HG03432 (cell line): ENCODE results near the gene PTPN5.

Experiments used
- ATAC-seq: cut with Tn5 transposase; IDR thresholded peaks from one replicate; pipeline ENCODE4 v1.9.1; 2021; ENCODE audit warnings: mild to moderate bottlenecking, moderate library complexity; ENCODE audit not compliant: unreplicated experiment

Gene PTPN5

DNA sequence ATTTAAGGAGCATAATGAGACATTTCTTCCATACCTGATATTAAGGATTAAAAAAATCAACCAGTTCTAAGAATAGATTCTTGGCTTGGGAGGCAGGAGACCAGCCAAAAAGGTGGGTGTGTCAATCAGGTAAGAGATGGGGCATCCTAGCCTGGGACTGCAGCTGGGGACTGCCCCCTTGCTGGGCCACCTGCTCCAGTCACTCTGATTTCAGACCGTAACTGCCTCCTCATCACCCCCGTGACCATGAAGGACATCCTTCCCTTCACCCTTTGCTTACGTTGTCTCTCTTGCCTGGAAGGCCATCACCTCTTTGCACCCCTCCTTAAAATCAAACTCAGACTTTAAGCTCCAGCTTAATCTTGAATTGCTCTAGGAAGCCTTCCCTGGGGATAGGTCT lies 17.9 kb downstream of the PTPN5 start:
- no peak for ATAC-seq

DNA sequence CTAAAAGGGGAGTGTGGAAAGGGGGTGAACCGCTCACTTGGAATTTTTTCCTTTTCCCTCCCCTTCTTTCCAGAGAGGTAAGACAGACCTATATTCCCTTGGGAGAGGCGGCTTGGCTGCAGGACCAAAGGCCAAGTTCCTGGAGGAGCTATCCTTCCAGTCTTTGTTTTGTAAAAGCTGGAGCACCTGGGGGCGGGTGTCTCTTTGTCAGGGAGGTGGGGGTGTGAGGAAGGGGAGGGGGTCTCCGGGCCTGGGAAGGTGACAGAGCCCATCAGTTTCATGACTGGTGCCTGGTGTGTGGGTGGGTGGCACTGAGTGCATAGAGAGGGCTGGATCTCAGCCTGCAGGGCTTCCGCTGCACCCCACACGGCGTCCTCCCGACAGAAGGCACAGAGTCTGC lies 18.5 kb downstream of the PTPN5 start:
- ATAC-seq: no peak

DNA sequence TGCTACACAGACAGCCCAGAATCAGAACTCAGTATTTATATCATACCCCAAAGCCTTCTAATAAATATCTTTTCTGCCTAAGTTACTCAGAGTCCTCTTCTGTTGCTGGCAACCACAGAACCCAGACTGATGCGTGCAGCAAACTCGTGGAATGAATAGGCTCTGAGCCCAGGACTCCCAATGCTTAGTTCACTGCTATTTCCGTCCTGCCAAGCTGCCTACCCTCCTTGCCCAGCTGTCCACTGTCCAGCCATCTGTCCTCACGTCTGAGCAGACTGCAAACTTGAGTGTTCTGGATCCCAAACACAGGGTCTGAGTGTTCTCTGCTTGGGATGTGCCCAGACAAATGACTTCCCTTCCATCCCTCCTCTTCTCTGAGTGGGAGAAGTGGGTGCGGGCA lies 19.4 kb downstream of the PTPN5 start:
- ATAC-seq: no peak

DNA sequence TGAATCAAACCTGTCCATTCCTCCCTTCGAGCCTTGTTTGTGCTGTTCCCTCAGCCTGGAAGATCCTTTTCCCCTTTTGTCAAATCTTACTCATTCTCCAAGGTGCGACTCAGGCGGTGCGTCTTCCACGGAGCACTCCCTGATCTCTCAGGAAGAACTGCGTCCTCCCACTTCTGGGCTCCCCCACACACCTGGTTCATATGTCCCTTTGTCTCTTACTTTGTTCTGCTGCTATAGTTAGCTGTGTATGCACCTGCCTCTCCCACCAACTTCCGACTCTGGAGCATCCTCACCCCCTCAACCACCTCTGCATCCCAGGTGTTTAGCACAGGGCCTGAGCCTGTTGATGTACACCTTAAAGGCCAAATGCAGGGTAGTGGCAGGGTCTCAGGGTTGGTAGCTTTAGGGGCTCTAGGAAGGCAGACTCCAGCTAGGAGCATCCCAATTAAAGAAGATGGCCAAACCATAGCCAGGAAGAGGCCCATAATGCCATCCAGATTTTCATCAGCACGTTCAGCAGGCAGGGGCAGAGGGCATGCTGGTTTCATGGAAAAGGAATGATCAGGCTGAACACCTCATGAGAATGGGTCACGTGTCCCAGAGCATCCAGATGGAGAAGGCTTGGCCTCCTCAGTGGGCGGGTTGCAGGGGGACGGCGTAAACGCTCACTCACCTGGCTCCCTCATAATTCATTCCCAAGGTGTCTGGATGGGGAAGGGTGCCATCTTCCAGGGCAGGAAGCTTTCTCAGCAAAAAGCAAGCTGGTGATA lies 20.1 kb downstream of the PTPN5 start:
- no peak for ATAC-seq

DNA sequence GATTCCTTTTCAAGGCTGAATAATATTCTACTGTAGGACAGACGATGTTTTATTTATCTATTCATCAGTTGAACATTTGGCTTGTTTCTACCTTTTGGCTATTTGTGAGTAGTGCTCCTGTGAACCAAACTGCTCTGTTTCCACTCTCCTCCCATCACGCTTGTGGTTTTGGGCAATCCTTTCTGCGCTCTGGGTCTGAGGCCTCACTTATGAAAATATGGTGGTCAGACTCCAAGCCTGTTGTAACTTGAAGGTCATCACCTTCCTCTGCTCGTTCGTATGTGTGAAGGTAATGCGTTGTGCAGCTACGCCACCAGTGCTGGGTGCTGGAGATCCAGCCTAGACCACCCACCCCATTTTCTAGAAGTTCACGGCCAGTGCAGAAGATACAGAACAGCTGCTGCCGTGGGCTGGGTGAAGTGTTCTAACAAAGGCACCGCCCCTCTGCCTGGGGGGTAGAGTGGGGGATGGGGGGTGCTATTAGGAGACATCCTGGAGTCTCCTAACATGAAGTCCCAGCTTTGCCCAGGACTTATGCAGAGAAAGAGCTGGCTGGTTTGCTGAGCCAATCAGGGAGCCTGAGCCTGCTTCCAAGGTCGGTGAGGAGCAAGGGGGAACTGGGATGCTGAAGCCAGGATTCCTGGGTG lies 21.0 kb downstream of the PTPN5 start:
- no peak for ATAC-seq

DNA sequence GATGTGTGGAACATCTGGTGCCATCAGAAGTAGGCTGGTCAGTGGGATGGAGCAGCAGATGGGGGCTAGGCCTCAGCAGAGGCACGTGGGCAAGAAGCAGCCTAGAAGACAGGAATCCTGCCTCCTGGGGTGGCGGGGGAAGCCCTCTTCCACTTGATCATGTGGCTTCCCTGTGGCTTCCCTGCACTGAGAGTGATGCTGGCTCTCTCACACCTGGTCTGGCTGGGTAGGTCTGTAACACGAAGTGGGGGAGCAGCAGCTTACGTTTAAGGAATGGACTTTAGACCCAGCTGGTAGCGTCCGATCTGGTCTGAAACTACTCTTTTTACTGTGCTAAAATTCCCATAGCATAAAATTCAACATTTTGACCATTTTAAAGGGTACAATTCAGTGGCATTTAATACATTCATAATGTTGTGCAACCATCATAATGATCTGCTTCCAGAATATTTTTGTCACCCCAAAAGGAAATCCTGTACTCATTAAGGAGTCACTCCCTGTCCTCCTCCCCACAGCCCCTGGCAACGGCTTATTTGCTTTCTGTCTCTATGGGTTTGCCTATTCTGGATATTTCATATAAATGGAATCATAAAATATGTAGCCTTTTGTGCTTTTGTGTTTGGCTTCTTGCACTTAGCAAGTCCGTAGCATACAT lies 21.7 kb downstream of the PTPN5 start:
- peak; percentile 54 for ATAC-seq

DNA sequence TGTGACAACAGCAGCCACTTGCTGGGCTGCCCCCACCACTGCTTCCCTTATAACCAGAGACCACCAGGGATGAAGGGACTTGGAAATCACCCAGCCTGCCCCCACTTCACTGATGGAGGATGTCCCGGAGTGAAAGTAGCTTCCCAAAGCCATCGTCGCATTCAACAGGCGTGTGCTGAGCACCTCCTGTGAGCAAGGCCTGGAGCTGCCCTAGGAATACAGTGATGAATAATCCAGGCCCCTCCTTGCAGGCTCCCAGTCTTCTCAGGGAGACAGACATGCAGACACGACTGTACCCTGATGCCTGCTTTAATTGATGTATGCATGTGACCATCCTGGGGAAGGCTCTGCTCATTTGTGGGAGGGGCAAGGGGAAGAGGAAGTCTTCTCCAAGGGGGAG lies 22.6 kb downstream of the PTPN5 start:
- ATAC-seq: no peak

DNA sequence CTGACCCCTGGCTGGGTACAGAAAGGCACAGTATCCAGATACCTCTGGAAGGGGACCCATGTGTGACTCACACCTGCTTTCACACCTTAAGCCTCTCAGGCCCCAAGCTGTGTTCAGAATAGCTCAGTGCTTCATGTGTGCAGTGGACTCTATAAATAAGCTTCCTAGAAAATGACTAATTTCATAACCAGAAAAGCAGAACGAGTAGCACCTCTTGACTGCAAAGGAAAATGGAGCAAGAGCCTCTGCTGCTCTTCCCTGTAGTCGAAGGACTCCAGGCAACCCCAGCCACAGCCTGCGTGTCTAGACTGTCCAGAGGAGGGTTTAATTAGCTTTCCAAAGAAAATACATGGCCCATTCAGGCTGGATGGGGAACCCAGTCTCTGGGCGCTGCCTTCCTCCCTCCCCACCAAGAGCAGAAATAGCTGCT lies 23.1 kb downstream of the PTPN5 start:
- peak; percentile 89 for ATAC-seq

DNA sequence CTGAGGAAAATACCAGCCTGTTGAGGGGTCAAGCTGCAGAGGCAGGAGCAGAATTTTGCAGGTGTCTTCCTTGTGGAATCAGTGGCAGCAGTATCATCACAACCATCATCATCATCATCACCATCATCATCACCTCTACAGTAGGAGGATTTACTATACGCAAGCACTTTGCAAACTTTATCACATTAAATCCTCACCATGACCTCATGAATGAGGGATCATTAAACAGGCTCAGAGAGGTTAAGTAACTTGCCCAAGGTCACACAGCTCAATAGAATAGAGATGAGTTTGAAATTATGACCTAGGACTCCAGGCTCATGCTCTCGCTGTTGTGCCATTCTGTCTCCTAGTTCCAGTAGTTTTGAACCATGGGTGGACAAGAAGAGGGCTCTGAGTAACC lies 25.6 kb downstream of the PTPN5 start:
- no peak for ATAC-seq

DNA sequence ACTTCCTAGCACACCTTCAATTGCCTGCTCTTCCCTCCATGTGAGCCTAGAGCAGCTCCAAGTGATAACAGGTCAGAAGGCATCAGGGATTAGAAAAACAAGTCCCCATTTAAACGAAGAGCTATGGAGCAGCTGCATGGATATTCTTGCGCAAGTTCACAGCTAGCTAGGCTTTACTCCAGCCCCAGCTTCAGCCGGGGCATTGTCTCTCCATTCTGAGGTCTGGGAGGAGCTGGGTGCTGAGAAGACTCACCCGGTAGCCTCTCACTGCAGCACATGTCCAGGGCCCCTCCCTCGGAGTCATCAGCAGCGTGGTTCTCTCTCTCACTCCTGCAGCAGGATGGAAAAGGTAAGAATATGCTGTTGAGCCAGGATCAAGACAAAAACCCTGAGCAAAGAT lies 26.0 kb downstream of the PTPN5 start:
- no peak for ATAC-seq

DNA sequence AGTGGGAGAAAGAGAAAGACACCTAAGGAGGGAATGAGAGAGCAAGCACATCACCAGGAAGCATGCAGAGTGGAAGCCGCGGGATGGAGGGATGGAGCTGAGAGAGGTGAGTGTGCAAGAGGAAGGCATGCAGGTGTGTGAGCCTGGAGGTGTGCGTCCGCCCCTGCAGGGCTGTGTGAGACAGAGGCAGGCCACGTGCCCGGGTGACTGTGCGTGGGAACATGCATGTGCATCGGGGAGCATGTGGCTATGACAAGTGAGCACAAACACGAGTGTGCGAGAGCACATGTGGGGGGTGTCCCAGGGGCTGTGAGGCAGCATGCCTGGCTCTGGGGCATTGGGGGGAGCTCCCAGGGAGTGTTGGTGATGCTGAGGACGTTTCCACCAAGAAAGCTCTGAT lies 29.9 kb downstream of the PTPN5 start:
- ATAC-seq: no peak

DNA sequence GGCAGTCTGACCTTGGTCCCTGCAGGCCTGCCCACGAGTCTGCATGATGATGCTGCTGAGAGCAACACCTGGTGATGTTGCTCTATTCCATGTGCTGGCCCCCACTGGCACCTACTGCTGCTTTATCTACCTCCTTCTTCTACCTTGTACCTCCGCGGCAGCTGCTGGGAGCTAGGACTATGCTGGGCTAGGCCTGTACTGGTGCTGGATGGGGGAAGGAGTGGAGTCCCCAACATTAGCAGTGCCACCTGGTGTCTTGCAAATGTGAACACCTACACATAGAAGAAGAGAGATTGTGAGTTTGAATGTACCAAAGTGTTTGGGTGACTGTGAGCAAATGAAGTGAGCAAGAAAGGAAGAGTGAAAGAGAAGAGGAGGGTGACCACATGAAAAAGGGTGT lies 30.5 kb downstream of the PTPN5 start:
- ATAC-seq: no peak

DNA sequence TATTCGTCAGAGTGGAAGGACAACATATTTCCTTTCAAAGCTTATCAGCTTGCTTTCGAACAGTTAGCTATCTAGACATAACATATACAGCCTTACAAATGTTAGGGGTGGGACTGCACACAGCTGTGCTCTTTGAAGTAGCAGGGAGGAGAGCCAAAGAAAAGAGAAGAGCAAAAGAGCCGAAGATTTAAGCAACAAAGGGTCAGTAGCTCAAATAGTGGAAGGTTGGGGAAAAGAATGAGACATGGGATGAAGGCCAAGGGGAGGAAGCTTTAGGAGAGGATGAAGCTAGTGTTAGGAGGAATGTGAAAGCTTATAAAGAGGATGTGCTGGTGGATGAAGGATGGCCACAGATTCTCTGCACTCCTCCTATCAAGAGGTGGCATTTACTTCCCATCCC lies 33.8 kb downstream of the PTPN5 start:
- ATAC-seq: no peak

DNA sequence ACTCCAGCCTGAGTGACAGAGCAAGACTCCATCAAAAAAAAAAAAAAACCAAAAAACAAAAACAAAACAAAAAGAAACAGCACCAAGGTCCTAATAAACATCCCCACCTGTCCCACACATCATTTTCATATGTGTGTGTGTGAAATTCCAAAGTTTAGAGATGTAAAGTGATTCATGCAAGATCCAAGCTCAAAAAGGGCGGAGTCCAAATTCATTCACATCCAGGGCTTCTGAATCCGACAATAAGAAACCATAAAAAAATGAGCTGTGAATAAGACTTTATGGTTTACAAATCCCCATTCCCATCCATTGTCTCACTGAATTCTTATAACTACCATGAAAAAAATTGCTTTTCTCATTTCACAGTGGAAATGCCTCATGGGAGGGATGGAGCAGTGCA lies 34.7 kb downstream of the PTPN5 start:
- ATAC-seq: no peak

DNA sequence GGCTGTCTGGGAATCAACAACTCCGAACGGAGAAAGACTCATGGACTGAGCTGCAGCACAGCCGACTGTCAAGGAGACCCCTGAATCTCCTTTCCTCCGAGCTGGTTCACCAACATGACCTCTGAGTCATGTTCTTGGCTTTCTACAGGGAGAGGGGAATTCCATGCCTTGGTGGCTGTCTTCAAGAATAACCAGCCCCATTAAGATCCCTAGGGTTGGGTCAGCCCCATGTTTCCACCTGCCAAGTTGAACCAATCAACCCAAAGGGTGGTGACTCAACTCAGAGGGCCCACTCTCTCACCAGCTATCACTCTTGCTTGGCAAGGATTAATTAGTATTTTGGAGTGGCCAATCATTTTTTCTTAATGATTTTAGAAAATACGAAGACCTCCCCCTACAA lies 37.3 kb downstream of the PTPN5 start:
- ATAC-seq: no peak

DNA sequence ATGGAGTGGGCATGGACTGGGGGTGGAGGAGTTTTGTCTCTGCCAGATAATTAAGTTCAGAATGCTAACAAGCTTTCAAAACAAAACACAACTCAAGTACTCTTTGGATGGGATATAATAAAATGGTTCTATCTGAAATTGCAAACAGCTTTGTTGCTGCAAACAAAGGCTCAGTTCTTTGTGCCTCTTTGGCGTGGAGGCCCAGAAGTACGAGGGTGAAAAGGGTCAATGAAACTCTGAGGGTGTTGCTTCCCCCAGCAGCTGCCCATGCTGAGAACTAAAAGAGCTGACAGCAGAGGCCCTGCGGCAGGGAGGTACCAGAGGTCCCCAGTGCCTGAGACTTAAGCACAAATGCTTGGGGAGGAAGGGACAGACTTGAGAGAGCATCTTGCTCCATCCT lies 39.1 kb downstream of the PTPN5 start:
- no peak for ATAC-seq

DNA sequence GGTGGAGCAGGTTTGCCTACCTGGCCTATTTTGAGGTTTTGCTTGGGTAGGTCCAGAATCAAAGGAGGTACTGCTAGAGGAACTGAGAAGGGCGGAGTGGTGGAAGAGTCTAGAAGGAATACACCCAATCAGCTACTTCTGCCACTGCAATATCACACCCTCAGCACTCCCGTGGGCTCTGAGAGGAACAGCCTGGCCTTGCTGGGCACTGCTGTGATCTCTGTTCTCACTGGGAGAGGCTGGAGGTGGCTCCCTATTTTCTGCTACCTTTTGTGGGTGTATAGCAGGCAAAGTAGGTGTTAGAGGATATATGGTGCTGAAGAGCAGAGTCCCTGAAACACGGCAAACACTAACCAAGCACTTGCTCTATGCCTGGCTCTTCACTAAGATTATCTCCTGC lies 40.7 kb downstream of the PTPN5 start:
- no peak for ATAC-seq

DNA sequence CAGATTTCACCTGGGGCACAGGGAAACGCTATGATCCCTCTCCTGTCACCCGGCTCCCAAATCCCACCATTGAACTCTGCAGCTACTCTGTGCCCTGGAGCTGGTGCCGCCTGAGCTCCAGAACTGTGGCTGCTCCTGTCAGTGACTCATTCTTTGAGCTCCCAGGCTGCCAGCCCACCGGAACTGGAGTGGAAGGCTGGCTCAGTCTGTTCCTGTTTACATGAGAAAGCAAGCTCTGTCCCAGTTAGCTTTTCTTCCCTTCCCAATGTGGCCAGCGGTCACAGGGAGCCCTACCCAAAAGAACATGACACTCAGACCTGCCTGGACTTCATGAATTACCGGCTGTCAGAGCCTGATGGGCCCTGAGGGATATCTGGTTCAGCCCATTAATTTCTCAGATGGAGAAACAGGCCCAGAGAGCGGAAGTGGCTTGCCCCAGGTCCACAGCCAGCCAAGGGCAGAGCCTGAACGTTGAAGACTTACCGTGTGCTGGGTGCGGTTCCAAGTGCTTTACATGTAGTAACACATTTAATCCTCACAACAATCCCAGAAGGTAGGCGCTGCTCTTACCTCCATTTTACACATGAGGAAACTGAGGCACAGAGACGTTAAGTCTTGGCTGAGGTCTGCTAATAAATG lies 41.8 kb downstream of the PTPN5 start:
- no peak for ATAC-seq

DNA sequence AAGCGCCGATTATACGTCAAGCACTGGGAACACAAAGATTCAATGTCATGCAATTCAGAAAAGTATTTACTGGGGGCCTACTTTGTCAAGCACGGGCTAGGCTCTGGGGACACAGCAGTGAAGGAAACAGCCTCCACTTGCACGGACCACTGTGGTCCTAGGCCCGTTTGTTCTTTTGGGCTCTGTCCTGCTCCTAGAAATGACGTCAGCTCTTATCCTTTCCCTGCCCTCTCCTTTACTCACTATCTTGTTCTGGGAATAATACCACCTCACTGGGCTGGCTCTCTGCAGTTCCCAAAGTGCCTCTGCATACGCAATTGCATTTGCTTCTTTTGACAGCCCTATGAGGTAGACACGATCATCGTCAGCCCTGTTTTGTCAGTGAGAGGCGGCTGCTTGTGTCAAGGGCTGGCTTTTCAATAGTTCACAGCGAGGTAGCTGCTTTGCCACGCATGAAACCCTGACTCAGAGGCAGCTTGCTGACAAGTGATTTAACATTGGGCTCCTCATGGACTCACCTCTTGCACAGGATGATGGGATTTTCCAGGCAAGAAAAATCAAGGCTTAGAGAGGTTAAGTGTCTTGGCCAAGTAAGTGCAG lies 42.7 kb downstream of the PTPN5 start:
- no peak for ATAC-seq

DNA sequence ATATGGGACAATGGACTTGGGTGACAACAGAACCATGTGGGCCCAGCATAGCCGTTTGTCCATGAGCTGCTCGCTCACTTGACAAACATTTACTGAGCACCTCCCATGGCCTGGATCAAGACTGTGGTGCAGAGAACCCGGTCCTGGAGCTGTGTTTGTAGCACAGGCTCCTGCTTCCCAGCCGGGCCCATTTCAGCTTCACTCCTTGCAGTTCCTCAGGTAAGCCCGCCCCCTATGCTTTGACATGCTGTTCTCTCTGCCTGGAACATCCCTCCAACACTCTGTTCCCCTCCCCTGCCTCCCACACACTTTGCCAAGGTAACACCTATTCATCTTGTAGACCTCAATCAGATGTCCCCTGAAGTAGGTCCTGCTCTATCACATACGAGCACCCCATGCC lies 46.3 kb downstream of the PTPN5 start:
- ATAC-seq: no peak

DNA sequence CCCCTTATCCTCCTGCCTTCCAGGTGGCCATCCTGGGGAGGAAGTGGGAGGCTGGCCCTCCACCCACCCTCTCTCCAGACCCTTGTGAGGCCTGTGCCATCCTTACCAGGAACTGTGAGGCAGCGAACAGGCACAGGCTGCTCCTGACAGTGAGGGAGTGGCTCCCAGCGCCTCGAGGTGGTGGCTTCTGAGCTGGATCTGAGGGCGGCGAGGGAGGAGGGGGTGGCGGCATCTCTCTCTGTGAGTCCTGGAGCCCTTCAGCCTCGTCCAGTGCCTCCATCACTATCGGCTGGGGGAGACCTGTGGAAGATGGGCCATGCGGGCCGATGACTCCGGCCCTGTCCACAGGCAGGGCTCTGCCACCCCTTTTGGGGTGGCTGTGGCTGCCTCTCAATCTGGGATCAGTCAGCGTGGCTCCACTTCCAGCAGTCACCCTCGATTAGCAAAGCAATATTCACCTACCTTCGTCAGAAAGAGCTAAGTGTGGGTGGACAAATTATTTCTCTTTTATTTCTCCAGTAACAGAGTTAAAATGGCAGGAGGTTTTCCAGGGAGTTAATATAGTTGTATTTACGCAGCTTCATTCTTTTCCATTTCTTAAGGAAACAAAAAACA lies 47.6 kb downstream of the PTPN5 start:
- no peak for ATAC-seq
